ENCODE data around the gene SYCN.

- no peak for TF ChIP-seq POLR2A (IDR thresholded peaks at IDR 0.05; ENCODE audit: low read depth, low read length)
- no peak for TF ChIP-seq POLR2AphosphoS5 (IDR thresholded peaks at IDR 0.05; ENCODE audit: low read depth, low read length)
- no peak for TF ChIP-seq TAF1 (IDR thresholded peaks at IDR 0.05; ENCODE audit: low read depth, low read length)
- no peak for TF ChIP-seq SPI1 (IDR thresholded peaks at IDR 0.05; ENCODE audit: low read depth, low read length)
- no peak for TF ChIP-seq PAX5 (IDR thresholded peaks at IDR 0.05; ENCODE audit: insufficient read depth, low read length, severe bottlenecking)
Observed at GRCh38 chr19:39172700-39173501, 31.2 kb downstream of the SYCN start.

Measured in GM12891 (cell line).